H1 (cell line): ENCODE data around the gene VGLL4. TPM values are rescaled to one million over a fixed set of nuclear protein-coding genes. Genes with fewer than 3 reads are reported as not detected.

Experiments used
- ASH2L ChIP-seq: fragments of 200-600, 300-600 bp; sonication (generic); IDR thresholded peaks from one replicate; pipeline ENCODE4 v1.7.1; 2017; ENCODE audit warnings: low read length
- CEBPB ChIP-seq: IDR thresholded peaks from 2 replicates; pipeline ENCODE4 v1.6.1; 2012; ENCODE audit warnings: low read depth, low read length
- CHD1 ChIP-seq: IDR thresholded peaks from 2 replicates; pipeline ENCODE4 v1.6.1; 2012; ENCODE audit warnings: low read depth, low read length, improper control_type of control experiment
- E2F6 ChIP-seq: IDR thresholded peaks from 2 replicates; pipeline ENCODE4 v1.6.1; 2012; ENCODE audit warnings: inconsistent platforms
- JUND ChIP-seq: IDR thresholded peaks from 2 replicates; pipeline ENCODE4 v1.6.1; 2011; ENCODE audit warnings: mild to moderate bottlenecking, improper control_type of control experiment, low read length
- KDM5A ChIP-seq: fragments of 200-600 bp; IDR thresholded peaks from 2 replicates; pipeline ENCODE4 v1.7.1; 2012; ENCODE audit warnings: mild to moderate bottlenecking, low read length, inconsistent platforms, mixed read lengths
- POLR2A ChIP-seq, 2 experiments: IDR thresholded peaks; 1 replicate in 1 of 2; 2 replicates in 1 of 2; pipeline ENCODE4 v1.6.1; 2011; ENCODE audit warnings: low read depth in 2 of 2, low read length in 2 of 2, mild to moderate bottlenecking in 2 of 2; ENCODE audit errors: control extremely low read depth in 1 of 2
- SAP30 ChIP-seq: fragments of 300-600 bp; sonication (generic); IDR thresholded peaks from 2 replicates; pipeline ENCODE4 v1.7.1; 2012; ENCODE audit warnings: low read length, moderate library complexity, mild to moderate bottlenecking, inconsistent platforms; ENCODE audit not compliant: insufficient read depth, insufficient replicate concordance
- SIRT6 ChIP-seq: IDR thresholded peaks from one replicate; pipeline ENCODE4 v1.7.1; 2012; ENCODE audit warnings: low read length, inconsistent platforms
- SP4 ChIP-seq: IDR thresholded peaks from 2 replicates; pipeline ENCODE4 v1.6.1; 2012; ENCODE audit warnings: low read length, inconsistent platforms
- TBP ChIP-seq: IDR thresholded peaks from 2 replicates; pipeline ENCODE4 v1.6.1; 2011; ENCODE audit warnings: low read depth, low read length, improper control_type of control experiment
- ZNF274 ChIP-seq: IDR thresholded peaks from 2 replicates; pipeline ENCODE4 v1.7.0; 2012; ENCODE audit warnings: low read length, borderline replicate concordance; ENCODE audit errors: extremely low read depth
- polyA plus RNA-seq, 7 experiments: library from polyadenylated mRNA; depleted of rRNA in 3 of 7; stranded (reverse) in 5 of 7; unstranded in 2 of 7; fragments of >200 nt in 5 of 7; fragments of 200-250 nt in 2 of 7; gene quantifications; 1 replicate in 5 of 7; 2 replicates in 1 of 7; 4 replicates in 1 of 7; pipeline versions ENCODE4 v1.2.1 to v1.2.3, GENCODE V29; 2011 to 2013; ENCODE audit warnings: missing spikeins in 2 of 7, mixed read lengths in 2 of 7
- total RNA-seq: library from RNA; stranded (reverse); fragmentation: NEBNext Ultra II Directional; extraction: Animal tissue kit (Norgen Biotek cat#: 25700); gene quantifications from 2 replicates; pipeline ENCODE4 v1.2.1, GENCODE V29; 2021

VGLL4 gene
- total and polyA plus RNA-seq, 2 of the 8 experiments (the other 6 are each of a cell fraction or from before 2014, with no cell fraction given) = 45.1 to 50.0 TPM

GRCh38 chr3:11589706-11590105 is 54.0 kb downstream of the VGLL4 start (continued):
- no peak for TF ChIP-seq ZNF274
- no peak for TF ChIP-seq JUND
- no peak for TF ChIP-seq ASH2L
- TF ChIP-seq SP4 = no peak
- TF ChIP-seq KDM5A = no peak
- TF ChIP-seq SIRT6 = no peak
- no peak for TF ChIP-seq E2F6
- no peak for TF ChIP-seq POLR2A (IDR thresholded peaks at IDR 0.05; ENCODE audit: control extremely low read depth in 1 of 2, low read depth in 2 of 2, low read length in 2 of 2)
- TF ChIP-seq TBP = no peak
- no peak for TF ChIP-seq SAP30
- TF ChIP-seq CHD1 = no peak
- TF ChIP-seq CEBPB = no peak
